ENCODE results near the gene INPP5D. TPM values are rescaled to one million over a fixed set of nuclear protein-coding genes. Genes with fewer than 3 reads are reported as not detected.

The INPP5D gene
- total and polyA plus RNA-seq, 2 donors (not counting 1 experiment from before 2014, with no cell fraction given) = 152 to 444 TPM

- 20% methylated on average over 1 of the region's 4 CpGs for WGBS (ENCODE audit: insufficient coverage)
- H3K4me1 ChIP-seq (ENCODE audit: control insufficient read depth in 2 of 2, insufficient read depth in 2 of 2, low read length in 2 of 2) = peaks cover 83 to 86% of the 10 kb centered on the region in 2 donors
- no peaks in the 10 kb centered on the region for H3K9me3 Mint-ChIP-seq (ENCODE audit: insufficient read depth)
- peak overlapping the region; percentile 43 for H2AFZ ChIP-seq (ENCODE audit: insufficient read depth, low read depth, low read length, poor library complexity, severe bottlenecking)
- peak overlapping the region; percentile 96 to 98 for H3K27ac ChIP-seq (ENCODE audit: low read length in 2 of 2)
- H3K79me2 ChIP-seq (ENCODE audit: control insufficient read depth, insufficient read depth, low read length) = peaks cover 96% of the 10 kb centered on the region
- peak overlapping the region; percentile 83 for H3K4me3 Mint-ChIP-seq
- H3K27me3 Mint-ChIP-seq = no peaks in the 10 kb centered on the region
- H3K27me3 ChIP-seq (replicated peaks in 1 of 4; ENCODE audit: control extremely low read depth in 1 of 4, control insufficient read depth in 3 of 4, insufficient read depth in 4 of 4, low read length in 3 of 4) = no peaks in the 10 kb centered on the region
- H3K4me1 Mint-ChIP-seq = peaks cover 84% of the 10 kb centered on the region
- H3K36me3 ChIP-seq (replicated peaks in 1 of 2; ENCODE audit: control extremely low read depth in 1 of 2, control insufficient read depth in 1 of 2, extremely low read depth in 1 of 2, insufficient read depth in 2 of 2, low read length in 1 of 2) = peaks cover 0 to 55% of the 10 kb centered on the region in 2 experiments
- POLR2A ChIA-PET = interaction anchor here (0.6 to 4.5 kb wide), 17 partner anchors 8 to 1379 kb away, joined by 3 to 69 read pairs (median 5); partner anchors contain the start of gene INPP5D
- no peak for TF ChIP-seq CTCF (IDR thresholded peaks at IDR 0.05)
- TF ChIP-seq EZH2 (IDR thresholded peaks at IDR 0.05; ENCODE audit: borderline replicate concordance, insufficient read depth, low read depth, low read length, poor library complexity, severe bottlenecking) = no peak
- H3K4me2 ChIP-seq (replicated peaks; ENCODE audit: low read depth, low read length, poor library complexity, severe bottlenecking) = peak overlapping the region; percentile 71
- peak overlapping the region; percentile 97 for H3K27ac Mint-ChIP-seq
- CTCF ChIA-PET = interaction anchor here (0.7 to 4.7 kb wide), 15 partner anchors 8 to 150 kb away, joined by 3 to 47 read pairs (median 10); partner anchors contain the start of genes ATG16L1 and INPP5D
- intact Hi-C loops (cut with micrococcal nuclease) = loop anchor here (2.0 to 10.0 kb wide), 2 partner anchors 24 to 254 kb away; partner anchors contain the start of gene DGKD
- peaks cover 0 to 15% (median 0%) of the 10 kb centered on the region in 3 donors for H3K9me3 ChIP-seq (ENCODE audit: control extremely low read depth in 1 of 3, control insufficient read depth in 2 of 3, insufficient read depth in 1 of 3, low read length in 2 of 3)
- ATAC-seq (ENCODE audit: low read depth) (no peak), DNase-seq (no peak)
- H3K9ac ChIP-seq (ENCODE audit: low read length) = peak overlapping the region; percentile 59
- H3K4me3 ChIP-seq (ENCODE audit: control extremely low read depth in 1 of 5, extremely low read depth in 1 of 5, insufficient read depth in 1 of 5, low read depth in 2 of 5, low read length in 4 of 5) = peak overlapping the region in 3 of 5 experiments; percentile 36 to 55 (median 44)
- H4K20me1 ChIP-seq (ENCODE audit: control insufficient read depth, insufficient read depth, low read length, poor library complexity, severe bottlenecking) = peaks cover 18% of the 10 kb centered on the region
These were observed 41.0 kb downstream of the INPP5D start for GRCh38 chr2:233101141-233101540.

GRCh38 chr2:233101816-233102215 lies 41.7 kb downstream of the INPP5D start:
- Histone ChIP-seq H3K27ac (ENCODE audit: low read length in 2 of 2) (peak overlapping the region; percentile 32 to 84), H3K4me3 (ENCODE audit: control extremely low read depth in 1 of 5, extremely low read depth in 1 of 5, insufficient read depth in 1 of 5, low read depth in 2 of 5, low read length in 4 of 5) (no peak overlapping the region), H4K20me1 (ENCODE audit: control insufficient read depth, insufficient read depth, low read length, poor library complexity, severe bottlenecking) (peaks cover 25% of the 10 kb centered on the region), H3K79me2 (ENCODE audit: control insufficient read depth, insufficient read depth, low read length) (peaks cover 96% of the 10 kb centered on the region), H3K4me2 (replicated peaks; ENCODE audit: low read depth, low read length, poor library complexity, severe bottlenecking) (peak overlapping the region; percentile 53), H3K27me3 (replicated peaks in 1 of 4; ENCODE audit: control extremely low read depth in 1 of 4, control insufficient read depth in 3 of 4, insufficient read depth in 4 of 4, low read length in 3 of 4) (no peaks in the 10 kb centered on the region), H3K9me3 (ENCODE audit: control extremely low read depth in 1 of 3, control insufficient read depth in 2 of 3, insufficient read depth in 1 of 3, low read length in 2 of 3) (peaks cover 0 to 18% (median 0%) of the 10 kb centered on the region in 3 donors), H2AFZ (ENCODE audit: insufficient read depth, low read depth, low read length, poor library complexity, severe bottlenecking) (no peak overlapping the region), H3K36me3 (replicated peaks in 1 of 2; ENCODE audit: control extremely low read depth in 1 of 2, control insufficient read depth in 1 of 2, extremely low read depth in 1 of 2, insufficient read depth in 2 of 2, low read length in 1 of 2) (peaks cover 0 to 56% of the 10 kb centered on the region in 2 experiments), H3K9ac (ENCODE audit: low read length) (no peak overlapping the region), H3K4me1 (ENCODE audit: control insufficient read depth in 2 of 2, insufficient read depth in 2 of 2, low read length in 2 of 2) (peaks cover 90 to 92% of the 10 kb centered on the region in 2 donors)
- ChIA-PET POLR2A (interaction anchor here (1.2 to 4.5 kb wide), 8 partner anchors 10 to 41 kb away, joined by 3 to 69 read pairs (median 19); partner anchors contain the start of gene INPP5D), CTCF (interaction anchor here (1.0 to 4.7 kb wide), 7 partner anchors 8 to 48 kb away, joined by 3 to 47 read pairs (median 15); partner anchors contain the start of gene INPP5D)
- H3K4me3 Mint-ChIP-seq = peak overlapping the region; percentile 27
- DNase-seq (no peak), ATAC-seq (ENCODE audit: low read depth) (no peak)
- 75% methylated on average over 6 of the region's 8 CpGs for WGBS (ENCODE audit: insufficient coverage)
- peak overlapping the region; percentile 83 for H3K27ac Mint-ChIP-seq
- H3K9me3 Mint-ChIP-seq (ENCODE audit: insufficient read depth) = no peaks in the 10 kb centered on the region
- intact Hi-C loops (cut with micrococcal nuclease) = loop anchor here (2.0 to 10.0 kb wide), 2 partner anchors 25 to 253 kb away; partner anchors contain the start of gene DGKD
- H3K4me1 Mint-ChIP-seq = peaks cover 88% of the 10 kb centered on the region
- no peaks in the 10 kb centered on the region for H3K27me3 Mint-ChIP-seq
- TF ChIP-seq CTCF (IDR thresholded peaks at IDR 0.05) (no peak), EZH2 (IDR thresholded peaks at IDR 0.05; ENCODE audit: borderline replicate concordance, insufficient read depth, low read depth, low read length, poor library complexity, severe bottlenecking) (no peak)
